Stimulated activated CD8-positive, alpha-beta memory T cell treated with anti-CD3 and anti-CD28 coated beads, Interleukin-12 subunit alpha, Interleukin-12 subunit beta, amount 100 ng/mL, for 1 hour (primary cell): ENCODE measurements around the gene TTC7B.

Experiments
- DNase-seq: peaks from one replicate; pipeline ENCODE4 v3.0.0-alpha.2; 2020; ENCODE audit warnings: low read depth

The TTC7B gene

DNA sequence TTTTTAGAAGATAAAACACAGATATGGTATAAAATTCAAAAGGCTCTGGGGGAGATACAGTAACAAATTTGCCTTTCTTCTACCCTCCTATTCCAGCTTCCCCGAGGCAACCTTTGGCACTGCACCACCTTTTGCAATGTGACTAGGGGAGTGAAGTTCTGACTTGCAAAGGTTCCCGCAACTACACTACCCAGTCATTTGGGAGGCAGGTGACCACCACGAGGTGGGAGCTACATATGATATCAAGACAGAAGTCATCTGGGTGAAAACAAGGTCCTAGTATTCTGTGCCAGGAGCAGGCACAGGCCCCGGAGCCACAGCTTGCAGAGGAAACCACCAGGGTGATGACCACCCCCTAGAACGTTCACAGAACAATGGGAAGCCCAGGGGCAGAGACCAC, 141.5 kb downstream of the TTC7B start:
- no peak for DNase-seq

DNA sequence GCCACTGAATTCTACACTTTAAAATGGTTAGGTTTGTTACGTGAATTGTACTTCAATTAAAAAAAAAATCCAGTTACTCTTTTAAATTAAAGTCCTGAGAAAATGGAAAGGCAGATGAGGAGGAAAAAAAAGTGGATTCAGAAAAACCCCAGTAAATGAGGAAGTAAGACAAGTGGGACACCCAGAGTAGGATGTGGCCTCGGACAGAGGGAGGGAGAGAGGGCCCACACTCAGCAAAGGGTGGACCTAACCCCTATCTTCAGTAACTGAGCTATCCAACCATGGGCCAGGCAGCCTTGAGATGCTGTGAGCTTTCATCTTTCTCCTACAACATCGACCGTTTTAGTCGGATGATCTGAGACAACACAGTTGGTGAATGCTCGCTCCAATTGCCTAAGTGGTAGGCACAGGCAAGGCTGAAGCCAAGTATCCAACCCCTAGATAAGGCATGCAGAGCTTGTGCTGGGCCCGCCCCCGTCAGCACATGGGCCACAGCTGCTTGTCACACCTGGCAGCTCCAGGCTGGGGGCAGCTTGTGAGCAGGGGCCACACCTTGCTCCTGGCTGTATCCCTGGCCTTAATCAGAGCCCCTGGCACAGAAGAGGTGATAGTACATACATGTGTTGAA, 142.1 kb downstream of the TTC7B start:
- no peak for DNase-seq

DNA sequence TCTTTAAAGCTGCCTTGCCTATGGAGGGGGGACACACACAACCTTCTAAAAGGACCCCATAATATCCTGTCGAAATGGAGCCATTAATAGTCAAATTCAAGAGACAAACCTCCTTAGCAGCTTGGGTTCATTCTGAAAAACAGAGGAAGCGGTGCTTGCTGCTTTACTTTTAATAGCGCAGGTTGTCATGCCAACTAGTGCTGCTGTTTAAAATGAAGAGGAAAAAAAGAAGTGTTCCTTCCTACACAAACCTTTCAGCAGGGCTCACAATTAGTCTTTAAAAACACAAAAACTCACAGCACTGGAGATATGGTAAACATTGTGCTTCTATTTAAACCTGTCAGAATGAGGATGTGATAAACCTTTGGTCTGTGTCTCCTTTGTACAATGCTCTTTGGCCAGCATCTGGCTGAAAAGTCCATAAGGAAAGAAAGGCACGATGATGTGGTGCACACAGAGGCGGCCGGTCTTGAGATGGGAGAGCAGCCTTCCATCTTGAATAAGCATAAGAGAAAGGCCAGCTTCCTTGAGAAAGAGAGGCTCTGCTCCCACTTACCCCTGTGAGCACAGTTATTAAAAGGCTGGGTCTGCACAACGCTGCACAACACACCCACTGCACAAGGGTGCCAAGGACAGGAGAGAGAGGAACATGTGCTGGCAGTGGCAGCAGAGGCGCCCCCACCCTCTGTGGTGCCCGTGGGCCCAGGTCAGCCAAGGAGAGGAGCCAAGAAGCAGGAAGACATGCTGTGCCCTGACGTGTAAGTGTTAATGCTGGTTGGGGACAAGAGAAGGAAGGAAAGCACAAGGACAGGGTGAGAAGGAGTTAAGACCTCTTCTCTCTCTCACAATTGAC, 144.6 kb downstream of the TTC7B start:
- no peak for DNase-seq

DNA sequence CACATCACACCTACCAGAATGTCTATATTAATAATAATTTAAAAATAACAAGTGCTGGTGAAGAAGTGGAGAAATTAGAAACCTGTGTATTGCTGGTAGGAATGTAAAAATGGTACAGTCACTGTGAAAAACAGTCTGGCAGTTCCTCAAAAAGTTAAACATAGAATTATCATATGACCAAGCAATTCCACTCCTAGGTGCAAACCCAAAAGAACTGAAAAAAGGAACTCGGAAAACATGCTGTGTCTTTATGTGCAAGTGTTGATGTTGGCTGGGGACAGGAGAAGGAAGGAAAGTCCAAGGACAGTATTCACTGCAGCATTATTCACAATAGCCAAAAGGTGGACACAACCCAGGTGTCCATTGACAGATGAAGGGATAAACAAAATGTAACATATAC, 146.5 kb downstream of the TTC7B start:
- no peak for DNase-seq

DNA sequence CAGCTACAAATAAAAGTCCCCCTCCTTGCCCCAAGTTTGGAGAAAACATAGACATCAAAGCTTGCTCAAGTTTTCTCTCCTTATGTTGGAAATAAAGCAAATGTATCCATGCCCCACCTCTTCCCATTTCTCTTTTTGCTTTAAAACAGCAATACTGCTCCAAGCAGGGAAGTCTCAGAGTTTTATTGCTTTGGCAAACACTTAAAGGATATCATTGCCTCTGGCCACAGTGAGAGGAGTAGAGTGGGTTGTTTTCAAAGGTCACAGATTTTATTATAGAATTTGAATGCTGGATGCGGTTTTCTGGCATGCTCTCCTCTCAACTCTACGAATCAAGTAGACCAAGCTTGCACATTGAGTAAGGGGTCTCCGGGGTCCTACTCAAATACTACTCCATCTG, 149.7 kb downstream of the TTC7B start:
- no peak for DNase-seq

DNA sequence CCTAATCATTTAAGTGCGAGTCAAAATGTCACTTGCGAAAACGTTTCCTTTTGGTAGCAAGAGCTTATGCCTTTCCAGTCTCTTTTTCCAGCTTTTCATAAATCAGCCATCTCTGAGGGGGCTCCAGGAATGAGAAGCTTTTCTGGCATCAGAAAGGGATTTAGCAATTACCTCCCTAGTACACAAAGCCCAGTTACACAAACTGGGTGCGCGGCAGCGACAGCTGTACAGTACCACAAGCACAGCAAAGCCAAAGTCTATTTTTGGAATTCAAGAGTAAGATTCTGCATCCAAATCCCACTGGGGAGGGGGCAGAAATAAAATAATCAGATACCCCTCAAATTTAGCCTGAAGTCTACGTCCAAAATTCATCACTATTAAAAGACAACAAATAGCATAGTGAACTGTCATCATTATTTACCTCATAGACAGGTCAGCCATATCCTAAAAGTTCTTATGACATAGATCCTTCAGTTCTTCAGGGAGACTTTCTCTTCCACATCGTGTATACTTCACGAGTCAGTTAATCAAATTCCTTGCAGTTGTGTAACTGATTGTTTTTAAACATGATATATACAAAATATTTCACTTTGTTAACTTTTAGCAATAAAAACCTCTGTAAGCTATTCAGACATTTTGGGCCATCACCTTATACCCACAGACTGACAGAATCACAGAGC, 150.8 kb downstream of the TTC7B start:
- no peak for DNase-seq

DNA sequence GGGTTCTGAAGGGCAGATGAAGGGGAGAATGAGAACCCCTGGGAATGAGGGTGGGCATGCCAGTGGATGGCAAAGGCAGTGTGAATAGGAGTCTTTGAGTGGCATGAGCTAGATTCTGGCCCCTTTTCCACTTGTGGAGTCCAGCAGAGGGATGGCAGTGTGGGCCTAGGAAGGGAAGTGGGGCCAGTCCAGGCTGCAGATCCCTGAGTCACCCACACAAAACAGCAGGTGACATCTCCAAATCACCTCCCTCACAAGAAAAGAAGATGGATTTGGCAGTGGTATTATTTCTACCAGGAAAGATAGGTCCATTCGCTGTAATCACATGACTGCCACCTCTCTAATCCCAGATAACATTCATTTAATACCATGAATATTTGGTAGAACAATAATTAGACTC, 151.3 kb downstream of the TTC7B start:
- DNase-seq: no peak

DNA sequence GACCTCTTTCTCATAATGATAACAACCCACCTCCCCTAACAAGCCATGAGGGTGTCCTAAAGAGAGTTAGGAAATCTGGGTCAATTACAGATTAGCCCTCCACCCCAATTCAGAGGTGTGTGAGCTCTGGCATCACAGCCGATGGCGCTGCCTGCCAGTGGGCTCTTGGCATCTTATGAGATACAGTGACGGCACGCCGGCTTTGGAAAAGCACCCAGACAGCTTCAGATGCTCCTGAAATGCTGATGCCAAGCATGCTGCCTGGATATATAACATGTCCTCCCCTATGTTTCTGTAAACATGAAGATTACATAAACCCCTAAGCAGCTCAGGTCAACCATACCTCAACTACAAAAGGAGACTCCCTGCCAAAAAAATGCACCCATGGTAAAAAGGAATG, 152.6 kb downstream of the TTC7B start:
- DNase-seq: no peak

DNA sequence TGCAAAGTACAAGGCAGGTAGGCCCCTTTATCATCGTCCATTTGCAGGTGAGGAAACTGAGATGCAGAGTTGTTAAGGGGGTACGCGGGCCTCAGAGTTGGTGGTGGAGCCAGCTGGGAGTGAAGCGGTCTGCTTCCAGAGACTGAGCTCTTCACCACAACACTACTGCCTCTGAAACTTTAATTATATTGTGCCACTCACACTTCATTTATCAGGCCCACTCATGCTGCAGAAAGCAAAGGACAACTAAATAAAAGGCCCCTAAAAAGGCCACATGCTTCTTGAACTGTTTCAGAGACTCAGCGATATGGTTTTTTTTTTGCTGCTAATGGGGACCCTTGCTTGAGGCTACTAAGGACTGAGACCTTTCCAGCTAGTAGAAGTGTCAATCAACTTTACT, 153.1 kb downstream of the TTC7B start:
- DNase-seq: no peak

DNA sequence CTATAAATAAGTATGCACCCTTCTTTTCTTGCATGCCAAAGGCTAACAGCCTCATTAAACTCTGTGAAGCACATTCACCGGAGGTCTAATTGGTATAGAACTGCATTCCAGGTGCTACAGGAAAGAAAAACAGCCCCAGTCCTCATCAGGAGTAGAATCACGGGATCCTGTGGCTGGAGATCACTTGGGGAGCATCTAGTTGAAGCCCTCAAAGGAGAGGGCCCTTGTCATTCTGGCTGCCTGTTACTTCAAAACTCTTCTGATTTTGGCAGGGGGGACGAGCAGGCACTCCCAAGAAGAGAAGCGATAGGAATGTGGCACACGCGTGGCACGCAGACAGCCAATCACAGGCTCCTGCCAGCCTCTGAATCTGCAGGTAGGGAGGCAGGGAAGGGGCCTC, 154.4 kb downstream of the TTC7B start:
- DNase-seq: no peak

DNA sequence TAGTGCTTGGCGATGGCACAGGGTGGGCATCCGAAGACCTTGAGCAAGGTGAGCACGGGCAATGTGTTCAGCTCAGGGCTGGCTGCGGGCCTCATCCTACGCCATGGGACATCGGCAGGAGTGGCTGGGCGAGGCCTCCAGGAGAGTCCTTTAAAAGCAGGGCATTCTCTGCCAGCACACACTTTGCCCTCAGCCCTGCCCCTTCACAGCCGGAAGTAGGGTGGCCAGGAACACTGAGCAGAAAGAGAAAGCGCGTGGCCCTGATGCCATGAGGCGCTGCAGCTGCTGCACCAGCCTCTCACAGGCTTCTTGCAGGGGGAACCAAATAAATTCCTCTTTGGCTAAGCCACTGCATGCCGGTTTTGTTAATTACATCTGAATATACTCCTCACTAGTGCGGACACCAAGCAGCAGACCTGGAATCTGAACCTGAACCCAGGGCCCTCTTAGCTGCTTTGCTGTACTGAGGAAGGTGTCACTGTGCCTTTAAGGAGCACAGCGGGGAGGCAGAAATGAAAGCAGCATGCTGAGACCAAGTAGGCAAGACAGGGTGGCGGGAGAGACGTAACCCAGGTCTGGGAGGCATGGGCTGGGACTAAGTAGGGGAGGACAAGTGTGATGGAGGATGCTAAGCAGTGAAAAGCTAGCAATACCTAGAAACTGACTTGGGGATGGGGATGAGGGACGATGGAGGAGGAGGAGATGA, 155.2 kb downstream of the TTC7B start:
- DNase-seq: no peak

DNA sequence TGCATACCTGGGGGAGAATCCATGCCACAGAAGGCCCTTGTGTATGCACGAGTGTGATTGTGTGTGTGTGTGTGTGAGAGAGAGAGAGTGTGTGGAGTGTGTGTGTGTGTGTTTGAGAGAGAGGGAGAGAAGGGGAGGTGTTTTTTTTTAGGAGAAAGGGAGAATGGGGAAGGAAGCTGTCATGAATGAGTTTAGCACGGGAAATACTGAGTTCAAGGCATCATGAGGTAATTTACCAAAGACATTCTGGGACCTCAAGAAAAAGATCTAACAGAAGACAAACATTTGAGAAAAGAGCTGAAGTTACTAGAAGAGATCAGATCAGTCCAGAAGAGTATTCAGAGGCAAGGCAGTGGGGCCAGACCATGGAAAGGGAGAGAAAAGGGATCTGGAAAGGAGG, 157.1 kb downstream of the TTC7B start:
- DNase-seq: no peak

DNA sequence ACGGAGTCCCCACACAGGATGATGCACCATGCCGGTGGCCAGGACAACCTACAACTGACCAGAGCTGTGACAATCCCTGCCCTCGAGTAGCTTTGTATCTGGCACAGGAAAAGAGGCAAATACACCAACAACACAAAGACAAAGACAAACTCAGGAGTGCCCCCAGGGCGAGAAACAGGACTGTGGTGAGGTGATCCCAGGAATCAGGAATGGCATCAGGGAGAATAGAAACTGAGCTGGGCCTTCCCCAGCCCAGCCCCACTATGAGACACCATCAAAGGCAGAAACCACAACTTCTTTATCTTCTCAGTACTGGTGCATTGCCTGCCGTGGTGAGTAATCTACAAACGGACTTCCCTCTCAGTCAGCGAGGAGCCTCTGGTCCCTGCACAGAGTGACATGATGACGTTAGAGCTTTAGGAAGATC, 157.7 kb downstream of the TTC7B start:
- DNase-seq: no peak

DNA sequence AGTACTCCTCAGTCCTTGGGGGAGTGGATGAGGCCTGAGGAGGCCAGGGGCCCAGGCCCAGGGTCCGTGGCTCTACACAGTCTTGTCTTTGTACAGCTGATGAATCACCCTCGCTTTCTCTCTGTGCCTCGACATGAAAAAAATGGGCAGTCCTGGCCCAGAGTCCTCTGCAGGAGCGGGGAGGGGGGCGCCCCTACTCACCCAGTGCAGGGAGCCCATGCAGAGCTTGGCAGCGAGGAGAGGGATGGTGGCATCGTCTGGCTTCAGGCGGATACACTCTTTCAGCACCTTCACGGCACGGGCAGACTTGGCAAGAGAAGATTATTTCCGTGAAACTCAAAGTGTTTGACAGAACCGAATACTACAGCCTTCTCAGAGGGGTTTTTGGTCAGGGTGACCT, 159.3 kb downstream of the TTC7B start:
- DNase-seq: no peak

DNA sequence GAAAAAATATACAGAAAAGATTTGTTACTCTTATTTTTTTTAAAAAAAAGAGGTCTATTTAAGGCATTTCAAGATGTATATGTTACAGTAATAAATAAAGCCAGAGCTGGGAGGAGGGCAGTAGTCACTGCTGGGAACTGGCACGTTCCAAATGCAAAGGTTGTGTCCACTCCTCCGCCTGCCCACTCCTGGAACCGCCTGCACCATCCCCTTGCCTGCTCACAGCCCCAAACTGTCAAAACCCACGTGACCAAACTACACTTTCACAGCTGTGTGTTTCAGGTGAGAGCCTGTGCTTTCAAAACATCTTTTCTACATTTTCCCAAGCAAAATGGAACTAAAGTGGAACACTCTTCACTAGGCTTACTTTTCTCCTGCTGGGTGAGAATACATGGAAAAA, 160.4 kb downstream of the TTC7B start:
- no peak for DNase-seq

DNA sequence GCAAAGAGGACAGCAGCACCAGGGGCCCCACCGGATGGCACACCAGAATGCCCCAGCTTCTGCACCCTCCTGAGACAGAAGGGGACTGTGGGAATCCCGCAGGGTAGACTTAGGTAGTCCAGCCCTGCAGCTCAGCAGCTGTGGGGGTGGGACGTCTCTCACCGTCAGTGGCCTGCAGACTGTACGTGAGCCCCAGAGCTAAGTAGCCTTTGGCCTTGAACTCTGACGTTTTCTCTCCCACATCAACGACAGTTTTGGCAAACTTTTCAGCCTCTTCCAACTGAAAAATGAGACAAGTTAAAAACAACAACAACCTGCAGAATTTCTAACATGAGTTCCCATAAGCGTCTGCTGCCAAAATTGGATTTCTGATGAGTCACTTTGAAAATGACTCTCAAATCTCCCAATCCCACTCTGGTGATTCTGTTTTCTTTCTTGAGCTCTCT, 161.4 kb downstream of the TTC7B start:
- no peak for DNase-seq

DNA sequence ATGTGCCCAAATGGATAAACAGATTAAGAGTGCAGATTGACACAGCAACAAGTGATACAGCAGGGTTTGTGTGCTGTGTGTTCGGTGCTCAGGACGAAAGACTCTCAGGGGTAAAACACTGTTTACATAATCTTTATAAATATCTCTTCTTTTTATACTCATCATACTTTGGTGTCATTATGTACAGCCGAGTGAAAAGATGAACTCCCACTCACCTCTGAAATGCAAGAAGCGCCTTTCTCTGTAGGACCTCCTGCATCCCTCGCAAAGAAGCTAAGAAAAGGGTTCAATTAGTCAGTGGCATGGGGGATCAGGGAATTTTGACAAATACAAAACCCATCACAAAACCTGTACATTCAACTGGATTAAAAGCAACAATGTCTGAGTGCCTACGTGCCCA, 163.6 kb downstream of the TTC7B start:
- no peak for DNase-seq

DNA sequence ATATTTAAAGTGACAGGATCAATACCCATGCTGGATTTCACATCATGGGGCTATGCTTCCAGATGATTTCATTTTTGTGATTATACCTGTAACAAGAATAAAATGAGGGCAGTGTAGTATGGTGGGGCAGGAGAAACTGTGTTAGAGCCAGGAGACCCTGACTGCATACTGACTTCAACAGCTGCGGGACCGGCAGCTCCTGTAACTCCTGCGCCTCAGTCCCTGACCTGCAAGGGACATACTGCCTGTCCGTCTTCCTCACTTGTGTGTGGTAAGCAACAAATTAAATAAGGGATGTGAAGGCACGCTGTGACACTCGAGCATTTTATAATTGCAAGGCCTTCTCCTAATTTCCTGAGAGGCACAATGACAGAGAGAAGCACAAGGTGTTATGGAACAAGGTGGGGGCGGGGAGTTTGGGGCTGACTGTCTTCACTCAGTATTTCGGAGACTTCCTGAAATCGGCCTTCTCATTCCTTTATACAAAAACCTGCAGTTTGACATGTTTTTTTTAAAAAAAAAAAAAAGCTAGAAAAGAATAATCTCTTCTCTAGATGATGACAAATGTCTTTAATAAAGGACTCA, 164.2 kb downstream of the TTC7B start:
- DNase-seq: no peak

DNA sequence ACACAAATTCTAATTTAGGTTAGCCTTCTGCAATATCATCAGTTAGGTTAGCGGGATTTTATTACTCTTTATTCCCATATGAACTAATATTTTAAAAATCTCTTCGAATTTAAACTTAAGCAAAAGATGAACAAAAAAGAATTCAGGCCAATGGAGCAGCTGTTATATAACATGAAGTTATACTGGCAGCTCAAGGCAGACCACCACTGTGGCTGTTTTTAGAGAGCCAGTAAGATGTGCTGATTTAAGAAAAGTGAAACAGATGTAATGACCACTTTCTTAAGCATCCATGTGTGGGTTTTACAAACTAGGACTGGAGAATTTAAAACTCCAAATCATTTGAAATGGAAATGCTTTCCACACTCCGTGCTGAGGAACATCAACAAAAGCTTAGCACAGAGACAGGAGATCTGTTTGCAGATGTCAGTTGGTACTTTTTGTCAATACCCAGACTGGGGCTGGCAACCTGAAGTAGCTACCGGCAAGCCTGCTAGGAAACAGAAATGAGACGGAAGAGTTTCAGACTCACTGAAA, 164.9 kb downstream of the TTC7B start:
- DNase-seq: no peak

DNA sequence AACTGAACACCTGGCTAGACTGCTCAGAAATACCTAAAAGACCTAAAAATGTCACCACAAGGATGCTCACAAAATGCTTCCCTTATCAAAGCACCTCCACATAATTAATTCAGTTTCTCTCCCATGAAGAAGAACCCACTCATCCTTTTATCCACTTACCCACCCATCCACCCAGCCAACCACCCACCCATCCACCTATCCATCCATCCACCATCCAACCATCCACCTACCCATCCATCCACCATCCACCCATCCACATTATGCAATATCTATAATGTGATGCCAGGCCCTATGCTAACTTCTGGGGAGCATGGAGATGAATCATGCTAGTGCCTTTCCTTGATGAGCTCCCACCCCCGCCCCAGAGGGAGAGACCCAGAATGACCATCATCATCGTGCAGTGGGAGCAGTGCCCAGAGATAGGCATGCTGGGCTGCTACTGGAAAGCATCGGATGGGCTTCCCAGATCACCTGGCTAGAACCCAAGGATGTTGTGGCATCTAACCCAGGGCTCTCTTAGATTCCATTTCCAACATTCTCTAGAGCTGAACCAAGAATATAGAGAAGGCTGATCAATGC, 166.6 kb downstream of the TTC7B start:
- DNase-seq: no peak

DNA sequence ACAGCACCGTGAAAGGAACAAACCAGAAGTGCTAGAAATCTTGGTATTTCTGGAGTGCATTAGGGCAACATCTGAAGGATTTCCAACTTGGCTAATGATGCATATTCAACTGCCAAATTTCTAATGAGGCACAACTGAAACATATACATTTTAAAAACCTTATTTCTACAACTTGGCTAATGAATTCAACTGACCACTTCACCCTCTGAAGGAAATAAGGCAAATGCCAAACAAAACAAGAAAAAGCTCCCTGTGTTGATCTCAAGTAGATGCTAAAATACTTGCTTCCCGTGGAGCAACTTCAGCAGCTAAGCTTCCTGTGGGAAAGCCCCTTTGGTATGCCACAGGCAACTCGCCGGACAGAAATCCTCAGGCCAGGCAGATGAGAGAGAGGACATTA, 167.1 kb downstream of the TTC7B start:
- no peak for DNase-seq

DNA sequence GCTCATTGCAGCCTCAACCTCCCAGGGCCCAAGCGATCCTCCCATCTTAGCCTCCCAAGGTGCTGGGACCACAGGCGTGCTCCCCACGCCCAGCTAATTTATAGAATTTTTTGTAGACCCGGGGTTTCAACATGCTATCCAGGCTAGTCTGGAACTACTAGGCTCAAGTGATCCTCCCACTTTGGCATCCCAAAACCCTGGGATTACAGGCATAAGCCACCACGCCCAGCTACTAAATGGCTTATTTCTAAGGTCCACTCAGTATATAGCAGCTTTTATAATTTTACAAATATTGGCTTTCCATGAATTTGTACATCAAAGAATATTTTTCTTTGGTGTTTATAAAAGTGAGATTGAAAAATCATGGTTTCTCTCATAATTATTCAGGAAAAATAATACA, 167.8 kb downstream of the TTC7B start:
- no peak for DNase-seq
